ENCODE data around the gene CLEC9A. TPM values are rescaled to one million over a fixed set of nuclear protein-coding genes. Genes with fewer than 3 reads are reported as not detected.

CLEC9A gene
- total RNA-seq, 1 donor from 2014 or later: not detected

DNA sequence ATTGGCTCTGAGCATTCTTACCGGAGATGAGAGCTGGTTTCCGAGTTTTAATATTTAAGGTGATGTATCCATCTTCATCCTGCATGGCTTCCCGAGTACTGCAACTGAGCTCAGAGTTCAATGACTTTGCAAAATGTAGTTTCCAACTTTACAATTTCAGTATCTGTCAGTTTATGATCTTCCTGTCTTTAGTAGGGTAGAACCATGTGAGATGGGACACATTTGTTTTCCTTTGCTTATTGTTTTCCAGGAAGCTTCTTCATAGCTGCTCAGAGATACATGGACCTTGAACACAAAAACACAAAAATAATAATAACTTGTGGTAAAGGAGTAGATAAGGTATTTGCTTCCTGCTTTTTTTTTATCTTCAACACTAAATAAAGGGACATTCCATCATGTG, 31.5 kb upstream of the CLEC9A start, which contains the start of gene CLEC1B:
Gene CLEC1B, minus strand, starts transcription at position 106 of the 400 bp plus-strand sequence. Its CDS starts 21 bp downstream, at position 85.
- H3K9me3 Mint-ChIP-seq (ENCODE audit: unreplicated experiment): no peaks in the 10 kb centered on the region
- no peak within 1 kb of the TSS for H3K4me3 ChIP-seq (ENCODE audit: insufficient read depth, low read depth, low read length)
- no peak within 1 kb of the TSS for H3K27ac Mint-ChIP-seq (ENCODE audit: unreplicated experiment)

GRCh38 chr12:10001171-10001776, 29.2 kb upstream of the CLEC9A start:
- no peaks in the 10 kb centered on the region for H3K36me3 ChIP-seq (ENCODE audit: insufficient read depth, low read length)
- H3K36me3 Mint-ChIP-seq (ENCODE audit: low read depth, unreplicated experiment): no peaks in the 10 kb centered on the region
- no peaks in the 10 kb centered on the region for H3K79me2 ChIP-seq (ENCODE audit: insufficient read depth, low read length)
- no peak overlapping the region for H3K9ac ChIP-seq (ENCODE audit: low read length)
- no peaks in the 10 kb centered on the region for H3K9me3 Mint-ChIP-seq (ENCODE audit: unreplicated experiment)
- H3K4me1 Mint-ChIP-seq (ENCODE audit: low read depth, unreplicated experiment): peaks cover 15% of the 10 kb centered on the region
- no peak overlapping the region for H3K27ac ChIP-seq (ENCODE audit: low read depth, low read length)
- H3K4me1 ChIP-seq (ENCODE audit: insufficient read depth, low read length): no peaks in the 10 kb centered on the region
- no peaks in the 10 kb centered on the region for H4K20me1 ChIP-seq (ENCODE audit: insufficient read depth, low read length)
- H3K9me3 ChIP-seq (ENCODE audit: insufficient read depth, low read depth, low read length): no peaks in the 10 kb centered on the region
- H2AFZ ChIP-seq (ENCODE audit: low read depth, low read length): no peak overlapping the region
- no peak for TF ChIP-seq CTCF (IDR thresholded peaks at IDR 0.05; ENCODE audit: insufficient read depth, low read depth, low read length)
- no peak for TF ChIP-seq EZH2 (IDR thresholded peaks at IDR 0.05; ENCODE audit: insufficient read depth, low read length)
- H3K4me3 Mint-ChIP-seq (ENCODE audit: unreplicated experiment): no peak overlapping the region
- no peak overlapping the region for H3K4me2 ChIP-seq (ENCODE audit: low read length)
- H3K4me3 ChIP-seq (ENCODE audit: insufficient read depth, low read depth, low read length): no peak overlapping the region
- no peak for DNase-seq (ENCODE audit: low read depth)
- no peak for FAIRE-seq
- no peaks in the 10 kb centered on the region for H3K27me3 ChIP-seq (ENCODE audit: insufficient read depth, low read length)
- H3K27ac Mint-ChIP-seq (ENCODE audit: unreplicated experiment): no peak overlapping the region
- H3K27me3 Mint-ChIP-seq (ENCODE audit: low read depth, unreplicated experiment): peaks cover 2% of the 10 kb centered on the region

More for the DNA sequence above, 31.5 kb upstream of the CLEC9A start, which contains the start of gene CLEC1B:
- H3K27me3 Mint-ChIP-seq (ENCODE audit: low read depth, unreplicated experiment): peaks cover under 1% of the 10 kb centered on the region
- Histone ChIP-seq H3K27ac (ENCODE audit: low read depth, low read length) (no peak within 1 kb of the TSS), H3K36me3 (ENCODE audit: insufficient read depth, low read length) (no peaks in the 10 kb centered on the region), H2AFZ (ENCODE audit: low read depth, low read length) (no peak within 1 kb of the TSS), H3K4me1 (ENCODE audit: insufficient read depth, low read length) (no peaks in the 10 kb centered on the region), H3K27me3 (ENCODE audit: insufficient read depth, low read length) (no peaks in the 10 kb centered on the region), H3K79me2 (ENCODE audit: insufficient read depth, low read length) (no peaks in the 10 kb centered on the region), H3K4me2 (ENCODE audit: low read length) (no peak within 1 kb of the TSS), H3K9ac (ENCODE audit: low read length) (no peak within 1 kb of the TSS), H4K20me1 (ENCODE audit: insufficient read depth, low read length) (no peaks in the 10 kb centered on the region), H3K9me3 (ENCODE audit: insufficient read depth, low read depth, low read length) (no peaks in the 10 kb centered on the region)
- no peak within 1 kb of the TSS for H3K4me3 Mint-ChIP-seq (ENCODE audit: unreplicated experiment)
- DNase-seq (ENCODE audit: low read depth) (no peak), FAIRE-seq (no peak)
- H3K36me3 Mint-ChIP-seq (ENCODE audit: low read depth, unreplicated experiment): no peaks in the 10 kb centered on the region
- TF ChIP-seq CTCF (IDR thresholded peaks at IDR 0.05; ENCODE audit: insufficient read depth, low read depth, low read length) (no peak), EZH2 (IDR thresholded peaks at IDR 0.05; ENCODE audit: insufficient read depth, low read length) (no peak)
- H3K4me1 Mint-ChIP-seq (ENCODE audit: low read depth, unreplicated experiment): peaks cover 16% of the 10 kb centered on the region

DNA sequence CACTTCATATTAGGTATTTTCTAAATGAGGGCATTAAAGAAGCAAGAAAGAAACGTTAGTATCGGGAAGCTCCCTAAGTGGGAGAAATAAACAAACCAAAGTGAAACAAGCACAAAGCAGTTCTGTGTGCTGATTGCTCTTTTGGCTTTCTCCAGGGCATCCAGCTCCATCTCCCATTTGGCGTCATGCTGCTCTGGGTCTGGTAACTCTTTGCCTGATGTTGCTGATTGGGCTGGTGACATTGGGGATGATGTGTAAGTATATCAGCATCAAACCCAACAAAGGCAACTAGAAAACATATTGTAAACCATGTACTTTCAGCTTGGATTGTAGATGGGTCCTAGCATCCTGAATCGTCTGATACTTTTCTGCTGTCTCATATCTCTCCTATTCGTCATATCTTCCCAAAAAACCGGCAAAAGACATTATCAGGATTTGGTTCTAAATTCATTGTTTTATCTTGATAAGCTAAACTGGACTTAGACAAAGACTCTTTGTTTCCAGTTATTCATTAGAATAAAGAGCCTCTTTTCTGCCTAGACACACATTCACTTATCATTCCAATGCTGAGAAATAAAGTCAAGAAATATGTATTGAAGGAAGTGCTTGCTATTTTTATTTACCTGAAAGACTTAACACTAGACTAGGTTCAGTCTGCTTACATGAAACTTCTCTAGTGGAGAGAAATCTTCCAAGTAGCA, 17.7 kb upstream of the CLEC9A start:
- no peaks in the 10 kb centered on the region for H3K36me3 Mint-ChIP-seq (ENCODE audit: low read depth, unreplicated experiment)
- Histone ChIP-seq H3K79me2 (ENCODE audit: insufficient read depth, low read length) (no peaks in the 10 kb centered on the region), H3K27me3 (ENCODE audit: insufficient read depth, low read length) (no peaks in the 10 kb centered on the region), H3K4me3 (ENCODE audit: insufficient read depth, low read depth, low read length) (no peak overlapping the region), H3K36me3 (ENCODE audit: insufficient read depth, low read length) (no peaks in the 10 kb centered on the region), H3K27ac (ENCODE audit: low read depth, low read length) (no peak overlapping the region), H3K9me3 (ENCODE audit: insufficient read depth, low read depth, low read length) (no peaks in the 10 kb centered on the region), H2AFZ (ENCODE audit: low read depth, low read length) (no peak overlapping the region), H4K20me1 (ENCODE audit: insufficient read depth, low read length) (no peaks in the 10 kb centered on the region), H3K4me2 (ENCODE audit: low read length) (no peak overlapping the region), H3K9ac (ENCODE audit: low read length) (no peak overlapping the region), H3K4me1 (ENCODE audit: insufficient read depth, low read length) (no peaks in the 10 kb centered on the region)
- no peaks in the 10 kb centered on the region for H3K27me3 Mint-ChIP-seq (ENCODE audit: low read depth, unreplicated experiment)
- no peaks in the 10 kb centered on the region for H3K9me3 Mint-ChIP-seq (ENCODE audit: unreplicated experiment)
- no peak overlapping the region for H3K4me3 Mint-ChIP-seq (ENCODE audit: unreplicated experiment)
- no peak for DNase-seq (ENCODE audit: low read depth)
- no peak for FAIRE-seq
- H3K27ac Mint-ChIP-seq (ENCODE audit: unreplicated experiment): no peak overlapping the region
- peaks cover 6% of the 10 kb centered on the region for H3K4me1 Mint-ChIP-seq (ENCODE audit: low read depth, unreplicated experiment)
- TF ChIP-seq EZH2 (IDR thresholded peaks at IDR 0.05; ENCODE audit: insufficient read depth, low read length): no peak
- no peak for TF ChIP-seq CTCF (IDR thresholded peaks at IDR 0.05; ENCODE audit: insufficient read depth, low read depth, low read length)

All from astrocyte (in vitro differentiated cells and primary cell).